GM19468 (cell line): ENCODE measurements around the gene DCXR.
A peak's percentile ranks its signal among the peaks of the same experiment; 100 is the strongest.

ENCODE experiments used
- ATAC-seq: cut with Tn5 transposase; IDR thresholded peaks from one replicate; pipeline ENCODE4 v1.9.1; 2021; ENCODE audit warnings: mild to moderate bottlenecking, moderate library complexity, moderate number of reproducible peaks; ENCODE audit not compliant: unreplicated experiment; ENCODE audit errors: extremely low read depth

The DCXR gene

DNA sequence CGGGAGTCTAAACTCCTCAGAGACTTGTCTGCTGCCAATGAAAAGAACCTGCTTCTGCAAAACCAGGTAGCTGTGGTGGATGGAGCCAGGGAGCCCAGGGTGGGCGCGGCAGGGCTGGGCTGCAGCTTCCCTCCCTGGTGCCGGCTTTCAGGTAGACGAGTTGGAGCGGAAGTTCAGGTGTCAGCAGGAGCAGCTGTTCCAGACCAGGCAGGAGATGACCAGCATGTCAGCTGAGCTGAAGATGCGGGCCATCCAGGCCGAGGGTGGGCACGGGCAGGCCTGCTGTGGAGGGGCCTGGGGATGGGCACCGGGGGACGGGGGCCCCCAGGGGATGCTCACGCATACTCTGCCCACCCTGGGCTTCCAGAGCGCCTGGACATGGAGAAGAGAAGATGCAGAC lies 9.3 kb downstream of the DCXR start:
- ATAC-seq = no peak

DNA sequence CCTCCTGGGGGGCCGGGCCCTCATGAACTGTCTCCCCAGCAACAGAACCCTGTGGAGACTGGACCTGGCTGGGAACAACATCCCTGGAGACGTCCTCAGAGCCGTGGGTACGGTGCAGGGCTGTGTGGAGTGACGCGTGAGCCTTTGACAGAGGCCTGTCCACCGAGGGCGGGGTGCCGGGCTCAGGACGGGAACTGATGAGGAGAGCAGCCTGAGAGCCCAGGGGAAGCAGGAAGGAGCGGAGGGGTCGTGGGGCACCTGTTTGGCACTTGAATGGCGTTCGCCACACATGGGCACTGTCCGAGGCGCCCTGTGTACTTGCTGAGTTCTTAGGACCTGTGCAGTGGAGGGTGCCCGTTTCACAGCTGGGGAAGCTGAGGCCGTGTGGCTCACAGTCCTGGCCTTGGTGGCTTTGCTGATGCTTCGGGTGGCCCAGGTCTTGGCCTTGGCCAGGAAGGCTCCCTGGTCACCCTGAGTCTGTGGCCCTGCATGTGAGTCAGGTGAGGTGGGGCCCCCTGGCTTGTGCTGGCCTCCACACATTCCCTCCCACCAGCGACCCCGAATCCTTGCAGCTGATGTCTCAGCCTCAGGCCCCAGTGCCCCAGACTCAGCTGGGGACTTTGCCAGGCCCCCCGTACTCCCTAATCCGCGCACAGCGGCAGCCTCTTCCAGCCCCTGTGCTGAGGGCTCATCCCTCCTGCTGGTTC lies 11.9 kb downstream of the DCXR start:
- no peak for ATAC-seq

DNA sequence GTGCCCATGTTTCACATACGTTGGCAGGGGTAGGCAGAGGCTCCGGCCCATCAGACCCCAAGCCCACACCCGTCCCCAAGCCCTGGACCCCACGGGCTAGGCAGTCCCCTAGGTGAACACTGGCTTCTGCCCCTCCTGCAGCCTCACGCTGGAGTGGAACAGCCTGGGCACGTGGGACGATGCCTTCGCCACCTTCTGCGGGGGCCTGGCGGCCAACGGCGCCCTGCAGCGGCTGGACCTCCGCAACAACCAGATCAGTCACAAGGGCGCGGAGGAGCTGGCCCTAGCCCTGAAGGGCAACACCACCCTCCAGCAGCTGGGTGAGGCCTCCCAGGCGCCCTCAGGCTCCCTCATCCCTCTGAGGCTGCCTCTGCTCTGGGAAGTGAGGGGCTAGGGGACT lies 12.6 kb downstream of the DCXR start:
- no peak for ATAC-seq

DNA sequence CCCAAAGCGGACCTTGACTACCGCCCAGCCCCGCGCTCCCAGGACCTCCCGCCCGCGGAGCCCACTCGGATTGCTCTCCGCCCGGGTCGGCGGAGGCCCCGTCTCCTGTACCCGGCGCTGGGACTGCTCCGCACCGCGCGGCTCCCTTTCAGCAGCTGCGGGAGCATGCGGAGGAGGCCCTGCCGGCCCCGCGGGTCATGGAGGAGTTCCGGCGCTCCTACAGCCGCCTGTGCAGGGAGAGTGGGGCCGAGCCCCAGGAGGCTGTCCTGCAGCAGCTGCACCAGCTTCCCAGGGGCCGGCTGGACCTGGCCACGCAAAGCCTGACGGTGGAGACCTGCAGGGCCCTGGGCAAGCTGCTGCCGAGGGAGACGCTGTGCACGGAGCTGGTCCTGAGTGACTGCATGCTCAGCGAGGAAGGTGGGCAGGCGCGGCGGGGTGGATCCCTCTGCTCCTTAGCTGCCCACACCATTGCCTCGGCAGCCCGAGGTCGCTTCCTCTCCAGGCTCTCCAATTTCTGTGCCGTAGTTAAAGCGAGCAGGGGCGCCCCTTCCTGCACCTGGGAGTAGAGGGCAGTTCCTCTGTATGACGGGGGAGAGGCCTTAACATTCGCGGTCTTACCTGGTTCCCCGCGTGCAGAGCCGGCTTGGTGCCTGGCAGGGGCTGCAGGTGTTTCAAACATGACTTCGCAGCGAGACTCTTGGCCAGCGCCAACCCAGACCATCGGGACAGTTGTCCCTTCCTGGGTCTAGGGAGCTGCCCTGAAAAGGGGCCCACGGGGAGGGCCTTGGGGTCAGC lies 13.9 kb downstream of the DCXR start:
- no peak for ATAC-seq

DNA sequence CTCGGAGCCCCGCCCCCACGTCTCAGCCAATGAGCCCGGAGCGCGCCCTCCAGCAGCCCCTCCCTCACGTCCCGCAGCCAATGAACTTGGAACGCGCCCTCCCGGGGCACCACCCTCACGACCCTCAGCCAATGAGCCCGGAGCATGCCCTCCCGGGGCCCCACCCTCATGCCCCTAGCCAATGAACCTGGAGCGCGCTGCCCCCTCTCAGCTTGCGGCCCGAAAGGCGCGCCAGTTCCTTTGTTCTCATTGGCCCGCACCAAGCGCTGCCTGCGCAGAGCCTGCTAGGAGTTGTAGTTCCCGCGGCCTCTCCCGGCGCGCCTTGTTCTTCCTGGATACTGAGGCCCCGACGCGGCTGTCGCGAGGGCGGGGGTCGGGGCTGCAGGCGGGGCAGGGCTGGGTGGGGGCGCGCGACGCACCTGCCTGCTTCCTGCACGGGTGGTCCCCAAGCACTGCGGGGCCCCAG lies 14.5 kb downstream of the DCXR start, which contains the start of gene LRRC45:
LRRC45 (plus strand) TSS at position 325 of the 466 bp plus-strand sequence. CDS start 339 bp downstream, outside the sequence.
- peak; percentile 84 for ATAC-seq

DNA sequence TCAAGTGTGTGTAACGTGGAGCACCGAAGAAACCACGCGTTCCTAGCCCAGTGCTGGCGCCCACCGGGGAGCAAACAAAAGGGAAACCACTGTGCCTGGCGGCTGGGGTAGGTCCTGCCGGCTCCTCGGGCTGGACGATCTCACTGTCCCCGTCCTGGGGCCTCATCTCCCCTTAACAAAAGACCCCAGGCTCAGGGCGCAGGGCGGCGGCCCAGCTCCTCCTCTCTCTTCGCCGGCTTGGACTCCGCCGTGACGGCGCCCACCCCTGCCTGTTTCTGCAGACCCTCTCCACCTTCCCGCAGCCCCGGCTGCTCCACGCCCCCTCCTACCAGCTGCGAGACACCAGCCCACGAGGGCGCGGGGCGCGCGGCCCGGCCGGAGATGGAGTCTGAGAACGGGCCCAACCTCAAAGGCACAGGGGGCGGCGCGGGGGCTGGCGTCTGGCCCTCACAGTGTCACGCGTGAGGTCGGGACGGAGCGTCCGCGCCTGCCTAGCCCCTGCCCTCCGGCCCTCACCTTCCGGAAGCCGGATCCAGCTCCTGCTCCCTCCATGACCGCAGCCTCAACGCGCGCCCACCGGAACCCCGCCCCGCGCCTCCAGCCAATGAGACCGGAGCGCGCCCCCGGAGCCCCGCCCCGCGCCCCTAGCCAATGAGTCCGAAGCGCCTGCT lies 15.1 kb downstream of the DCXR start, which contains the start of gene CENPX:
CENPX (minus strand) TSS at position 569 of the 671 bp plus-strand sequence; CDS start at position 552, 17 bp downstream.
- peak; percentile 23 for ATAC-seq

DNA sequence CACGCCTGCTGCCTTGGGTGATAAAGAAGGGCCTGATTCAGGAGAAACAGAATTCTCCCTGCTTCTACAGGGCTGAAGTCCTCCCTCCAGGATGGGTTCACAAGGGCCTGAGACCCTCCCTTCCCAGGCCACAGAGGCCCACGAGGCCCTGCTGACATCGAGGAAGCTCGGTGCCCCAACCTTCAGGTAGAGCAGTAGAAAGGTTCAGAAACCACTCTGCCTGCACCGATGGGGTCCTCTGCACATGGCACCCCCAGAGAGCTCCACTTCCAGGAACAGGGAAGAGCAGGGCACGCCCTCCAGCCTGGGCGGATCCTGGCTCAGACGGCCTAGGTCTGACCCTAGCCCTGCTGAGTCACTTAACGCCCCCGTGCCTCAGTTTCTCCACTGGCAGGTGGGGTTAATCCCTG lies 15.6 kb downstream of the DCXR start:
- no peak for ATAC-seq

DNA sequence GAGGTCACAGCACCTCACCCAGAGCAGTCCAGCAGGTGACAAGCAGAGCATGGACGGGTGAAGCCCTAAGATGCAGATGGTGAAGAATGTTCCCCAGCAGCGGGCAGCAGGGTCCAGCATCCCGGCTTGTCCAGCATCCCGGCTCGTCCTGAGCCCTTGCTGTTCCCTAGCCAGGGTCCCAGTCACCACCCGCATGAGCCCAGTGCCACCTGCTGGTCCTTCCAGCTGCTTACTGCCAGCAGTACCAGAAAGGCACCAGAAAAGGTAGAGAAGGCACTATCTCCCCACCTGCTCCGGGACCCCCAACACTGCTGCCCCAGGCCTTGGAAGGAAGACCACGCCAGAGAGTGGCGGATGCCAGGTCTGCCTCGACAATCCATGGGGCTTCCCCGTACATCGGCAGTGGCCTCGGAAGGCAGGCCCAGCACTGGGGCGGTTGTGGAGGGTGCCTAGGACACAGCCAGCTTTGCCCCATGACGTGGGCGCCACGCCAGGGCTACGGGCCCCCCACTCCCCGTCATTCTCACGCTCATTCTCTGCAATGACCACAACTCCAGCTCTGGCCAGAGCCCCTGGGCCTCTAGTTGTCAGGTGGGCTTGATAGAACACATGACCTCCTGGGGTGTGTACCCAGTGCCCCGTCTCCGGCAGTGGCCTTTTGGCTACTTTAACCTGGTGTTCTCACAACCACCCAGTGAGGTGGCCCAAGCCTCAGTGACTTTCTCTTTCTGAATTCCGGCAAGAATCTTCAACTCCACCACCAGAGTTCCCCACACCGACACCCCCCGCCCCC lies 16.2 kb downstream of the DCXR start:
- ATAC-seq = no peak

DNA sequence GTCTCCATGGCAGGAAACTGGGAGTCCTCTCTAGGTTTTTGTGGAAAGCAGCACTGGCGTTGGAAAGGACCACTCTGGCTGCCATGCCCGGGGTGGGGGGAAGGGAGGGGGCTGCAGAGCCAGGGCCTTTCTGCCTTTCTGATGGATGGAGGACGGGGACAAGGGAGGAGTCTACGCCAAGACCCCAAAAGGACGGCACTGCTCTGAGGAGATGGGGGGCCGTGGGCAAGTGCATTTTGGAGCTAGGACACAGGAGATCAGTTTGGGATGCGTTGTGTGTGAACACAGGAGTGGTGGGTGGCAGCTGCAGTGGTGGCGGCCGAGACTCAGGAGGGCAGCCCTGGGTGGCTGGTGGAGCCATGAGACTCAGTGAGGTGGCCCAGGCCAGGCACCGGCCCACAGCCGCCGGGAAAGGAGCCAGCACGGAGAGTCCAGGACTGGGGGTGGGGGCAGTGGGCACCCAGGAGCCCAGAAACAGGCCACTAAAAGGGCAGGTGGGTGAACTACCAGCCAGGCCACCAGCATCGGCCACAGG lies 16.9 kb downstream of the DCXR start:
- no peak for ATAC-seq

DNA sequence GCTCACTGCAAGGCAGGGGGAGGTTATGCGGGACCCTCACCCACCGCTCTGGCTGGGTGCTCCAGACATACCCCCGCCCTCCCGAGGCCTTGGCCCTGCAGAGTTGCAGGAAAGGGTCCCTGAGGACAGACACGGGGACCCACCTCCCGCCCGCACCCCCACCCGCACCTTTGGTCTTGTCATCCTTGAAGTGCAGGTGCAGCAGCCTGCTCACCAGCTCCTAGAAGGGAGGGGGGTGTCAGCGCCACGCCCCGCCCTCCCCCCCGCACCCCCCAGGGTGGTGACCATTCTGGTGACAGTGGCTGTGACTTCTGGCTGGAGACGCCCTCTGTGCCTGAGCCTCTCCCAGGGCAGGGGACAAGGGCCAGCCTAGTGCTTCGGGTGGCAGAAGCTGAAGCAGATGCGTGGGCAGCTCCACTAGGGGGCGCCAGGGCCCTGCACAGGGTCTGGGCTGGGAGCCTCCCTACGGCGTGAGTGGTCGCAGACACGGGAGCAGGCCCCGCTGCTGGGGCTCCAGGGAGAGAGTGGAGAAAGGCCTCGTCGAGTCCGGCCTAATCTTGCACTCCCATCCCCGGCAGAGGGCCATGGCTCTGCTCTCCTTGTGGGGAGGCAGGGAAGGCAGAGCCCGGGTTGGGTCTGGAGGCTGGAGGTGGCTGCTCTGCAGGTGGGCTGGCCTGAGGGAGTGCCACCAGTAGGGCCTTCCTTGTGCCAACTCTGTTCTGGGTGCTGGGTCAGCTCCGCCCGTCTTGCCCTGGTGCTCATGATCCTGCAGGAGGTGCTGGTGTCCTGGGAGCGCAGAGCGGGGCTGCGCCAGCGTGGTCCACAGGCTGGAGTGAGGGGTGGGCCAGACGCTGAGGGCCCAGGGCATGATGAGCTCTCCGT lies 17.6 kb downstream of the DCXR start:
- no peak for ATAC-seq

DNA sequence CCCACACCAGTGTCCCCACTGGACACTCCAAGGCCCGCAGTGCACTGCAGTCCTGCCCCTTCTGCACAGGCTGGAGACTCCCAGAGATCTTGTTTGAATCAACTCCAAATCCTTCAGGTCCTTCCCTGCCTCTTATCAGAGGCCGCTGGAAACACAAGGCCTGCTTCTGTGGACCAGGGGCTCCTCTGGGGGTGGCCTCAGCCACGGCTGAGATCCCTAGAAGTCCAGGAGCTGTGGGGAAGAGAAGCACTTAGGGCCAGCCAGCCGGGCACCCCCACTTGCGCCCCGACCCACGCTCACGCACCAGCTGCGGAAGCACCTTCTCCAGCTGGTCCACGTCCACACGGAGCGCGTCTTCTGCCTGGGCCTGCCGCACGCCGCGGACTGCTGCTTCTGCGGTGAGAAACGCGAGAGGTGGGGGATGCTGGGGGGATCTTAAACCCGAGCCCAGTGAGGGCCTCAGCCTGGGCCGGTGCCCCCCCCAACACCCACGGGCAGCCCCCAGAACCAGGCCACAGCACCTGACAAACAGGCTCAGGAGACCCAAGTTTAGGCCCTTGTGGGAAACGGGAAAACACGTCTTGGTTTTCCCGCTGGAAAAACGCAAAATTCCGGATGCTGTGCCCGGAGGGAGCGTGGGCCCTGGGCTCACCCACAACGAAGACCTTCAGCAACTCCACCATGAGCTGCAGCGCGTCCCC lies 18.4 kb downstream of the DCXR start:
- ATAC-seq = no peak

DNA sequence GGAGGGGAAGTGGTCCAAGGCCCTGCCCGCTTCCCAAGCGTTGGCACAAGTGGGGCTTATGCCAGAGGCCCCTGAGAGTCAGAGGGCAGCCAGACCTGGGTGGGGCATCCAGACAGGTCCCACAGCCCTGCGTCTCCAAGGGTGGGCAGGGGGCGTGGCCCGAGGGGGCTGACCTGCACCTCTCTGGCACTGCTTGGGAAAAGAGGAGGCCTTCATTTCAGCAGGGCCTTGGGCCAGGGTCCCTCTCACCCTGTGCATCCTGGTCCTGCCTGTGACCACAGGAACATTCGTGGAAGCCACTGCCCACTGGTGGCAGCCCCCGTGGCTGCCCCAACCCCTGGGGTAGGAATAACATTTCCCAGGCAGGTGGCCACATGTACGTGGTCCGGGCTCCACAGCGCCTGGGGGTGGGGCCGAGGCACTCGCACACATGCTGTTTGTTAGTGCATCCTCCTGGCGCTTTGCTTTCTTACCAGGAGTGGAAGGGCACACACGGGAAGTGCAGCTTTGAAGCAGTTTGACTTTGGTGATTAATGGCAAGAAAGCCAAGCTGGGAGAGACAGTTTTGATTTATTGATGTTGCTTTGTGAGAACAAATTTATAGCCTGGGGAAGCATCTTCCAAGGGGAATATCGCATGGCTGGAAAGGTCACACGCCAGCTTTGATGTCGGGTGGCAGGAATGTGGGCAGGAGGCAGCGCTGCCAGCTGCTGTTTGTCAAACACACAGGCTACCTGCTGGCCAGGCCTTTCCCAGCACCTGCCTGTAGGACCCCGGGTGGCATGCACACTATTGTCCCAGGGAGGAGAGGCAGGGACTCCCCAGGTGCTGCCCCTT lies 19.1 kb downstream of the DCXR start:
- ATAC-seq = no peak

DNA sequence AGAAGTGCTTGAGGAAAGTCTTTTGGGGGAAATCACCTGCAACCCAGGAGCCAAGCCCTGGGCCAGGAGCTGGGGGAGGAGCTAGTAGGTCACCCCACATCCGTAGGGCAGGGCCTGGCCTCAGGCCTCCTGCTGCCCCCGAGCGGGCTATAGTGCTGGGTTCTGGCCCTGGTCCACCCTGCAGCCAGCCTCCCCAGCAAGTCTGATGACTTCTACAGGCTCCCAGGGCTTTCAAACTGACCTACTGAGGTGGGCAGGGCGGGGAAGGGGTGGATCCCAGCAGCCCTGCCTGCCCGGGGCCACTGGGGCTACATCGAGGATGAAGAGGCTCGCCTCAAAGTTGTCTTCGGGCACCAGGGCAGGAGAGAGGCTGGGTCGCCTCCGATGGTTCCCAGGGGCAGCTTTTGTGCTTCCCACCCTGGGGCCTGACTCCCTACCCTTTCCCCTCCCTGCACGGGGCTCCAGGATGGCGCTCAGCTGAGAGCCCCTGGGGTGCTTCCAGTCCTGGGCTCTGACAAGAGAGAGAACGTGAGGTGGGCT lies 19.8 kb downstream of the DCXR start:
- no peak for ATAC-seq

DNA sequence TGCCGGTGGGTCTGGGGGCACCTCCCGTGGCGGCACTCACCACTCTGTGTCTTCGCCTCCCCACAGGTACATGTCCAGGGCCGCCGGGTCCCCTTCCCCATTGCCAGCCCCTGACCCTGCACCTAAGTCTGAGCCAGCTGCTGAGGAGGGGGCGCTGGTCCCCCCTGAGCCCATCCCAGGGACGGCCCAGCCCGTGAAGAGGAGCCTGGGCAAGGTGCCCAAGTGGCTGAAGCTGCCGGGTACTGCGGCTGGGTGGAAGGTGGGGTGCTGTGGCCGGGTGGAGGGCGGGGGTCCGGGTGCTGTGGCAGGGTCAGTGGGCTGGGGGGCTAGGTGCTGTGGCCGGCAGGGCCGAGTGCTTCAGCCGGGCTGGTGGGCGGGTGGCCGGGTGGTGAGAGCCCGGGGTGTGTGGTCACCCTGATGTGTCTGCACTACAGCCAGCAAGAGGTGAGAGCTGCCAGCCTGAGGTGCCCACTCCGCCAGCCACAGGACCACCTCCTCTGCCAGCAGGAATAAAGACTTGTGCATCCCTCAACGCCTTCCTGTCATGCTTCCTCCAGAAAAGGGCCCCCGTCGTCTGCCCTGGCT lies 20.5 kb downstream of the DCXR start:
- no peak for ATAC-seq

DNA sequence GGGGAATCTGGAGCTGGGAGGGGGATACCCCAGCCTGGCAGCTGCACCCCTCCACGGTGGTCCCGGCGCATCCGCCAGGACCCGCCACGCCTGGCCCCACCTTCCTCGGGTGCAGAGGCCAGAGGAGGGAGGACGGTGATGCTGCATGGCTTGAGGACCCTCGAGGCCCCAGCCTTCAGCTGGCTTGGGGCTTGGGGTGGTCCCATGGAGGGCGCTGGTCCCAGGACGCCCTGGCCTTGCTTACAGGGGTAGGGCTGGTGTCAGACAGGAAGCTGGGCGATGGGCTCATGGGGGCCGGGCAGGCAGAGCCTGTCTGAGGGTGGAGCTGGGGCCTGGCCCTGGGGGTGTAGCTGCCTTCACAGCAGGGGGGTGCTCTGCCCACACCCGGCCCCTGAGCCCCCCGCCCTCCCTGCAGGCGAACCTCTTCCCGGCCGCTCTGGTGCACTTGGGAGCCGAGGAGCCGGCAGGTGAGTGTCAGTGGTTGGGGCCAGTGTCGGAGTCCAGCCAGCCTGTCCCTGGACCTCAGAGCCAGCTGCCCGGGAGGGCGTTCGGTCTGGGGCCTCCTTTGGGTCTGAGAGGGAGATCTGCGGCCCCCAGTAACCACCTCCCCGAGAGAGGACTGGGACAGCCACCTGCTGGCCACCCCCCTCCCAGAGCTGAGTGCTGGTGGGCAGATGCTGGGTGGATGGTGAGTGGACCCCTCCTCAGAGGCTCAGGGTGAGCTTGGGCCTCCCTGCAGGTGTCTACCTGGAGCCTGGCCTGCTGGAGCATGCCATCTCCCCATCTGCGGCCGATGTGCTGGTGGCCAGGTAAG lies 21.2 kb downstream of the DCXR start:
- ATAC-seq = no peak
